HG03432 (cell line): ENCODE data around the gene HEBP1.

Experiments used
- ATAC-seq: cut with Tn5 transposase; IDR thresholded peaks from one replicate; pipeline ENCODE4 v1.9.1; 2021; ENCODE audit warnings: mild to moderate bottlenecking, moderate library complexity; ENCODE audit not compliant: unreplicated experiment

Gene HEBP1

GRCh38 chr12:12954878-12955625 is 45.0 kb downstream of the HEBP1 start:
- ATAC-seq, result no peak

DNA sequence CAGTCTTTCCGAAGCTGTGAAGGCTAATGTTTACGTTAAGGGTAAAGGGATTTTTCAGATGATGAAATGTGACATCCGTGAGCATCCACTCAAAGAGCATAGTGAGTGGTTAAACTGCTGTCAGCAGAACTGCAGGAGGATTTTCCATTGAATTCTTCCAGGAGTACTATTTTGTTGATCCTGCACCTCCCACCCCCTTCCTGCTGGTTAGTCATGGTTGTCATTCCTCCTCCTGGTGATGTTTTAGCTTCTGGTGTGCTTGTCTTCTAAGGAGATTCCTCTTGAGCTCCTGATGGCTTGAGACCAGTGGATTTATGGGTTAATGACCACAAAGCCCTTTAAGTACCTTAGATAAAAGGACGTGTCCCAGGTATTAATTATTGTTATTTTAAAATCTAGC is 45.7 kb downstream of the HEBP1 start:
- ATAC-seq, result no peak

DNA sequence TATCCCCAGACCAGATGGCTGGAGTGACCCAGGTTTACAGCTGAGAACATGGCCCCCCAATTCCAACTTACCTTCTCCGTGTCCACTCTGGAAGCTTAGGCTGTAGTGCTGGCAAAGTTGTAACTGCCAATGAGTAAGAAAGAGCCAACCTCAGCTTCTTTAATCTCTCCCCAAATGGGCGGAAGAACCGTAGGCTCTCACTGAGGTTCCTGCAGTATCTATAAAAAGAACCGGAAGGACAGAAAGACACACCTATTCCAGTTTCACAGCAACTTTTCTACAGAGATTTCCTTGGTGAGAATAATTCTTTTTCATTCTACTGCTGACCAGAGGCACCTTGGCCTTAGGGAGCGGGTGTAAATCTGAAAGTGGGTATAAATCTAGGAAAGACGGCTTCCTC is 48.0 kb downstream of the HEBP1 start, which contains the start of gene GPRC5D:
Gene GPRC5D (minus strand): TSS at position 135 of the 400 bp plus-strand sequence. CDS start 1,786 bp downstream, outside the sequence.
- no peak for ATAC-seq

- no peak for ATAC-seq
Measured at GRCh38 chr12:12951504-12951903, 48.6 kb downstream of the HEBP1 start.

- no peak for ATAC-seq
Measured at GRCh38 chr12:12947902-12948301, 52.2 kb downstream of the HEBP1 start.

- no peak for ATAC-seq
Measured at GRCh38 chr12:12946686-12947355, 53.2 kb downstream of the HEBP1 start.

- ATAC-seq, result no peak
Measured at GRCh38 chr12:12945591-12945990, 54.5 kb downstream of the HEBP1 start.

DNA sequence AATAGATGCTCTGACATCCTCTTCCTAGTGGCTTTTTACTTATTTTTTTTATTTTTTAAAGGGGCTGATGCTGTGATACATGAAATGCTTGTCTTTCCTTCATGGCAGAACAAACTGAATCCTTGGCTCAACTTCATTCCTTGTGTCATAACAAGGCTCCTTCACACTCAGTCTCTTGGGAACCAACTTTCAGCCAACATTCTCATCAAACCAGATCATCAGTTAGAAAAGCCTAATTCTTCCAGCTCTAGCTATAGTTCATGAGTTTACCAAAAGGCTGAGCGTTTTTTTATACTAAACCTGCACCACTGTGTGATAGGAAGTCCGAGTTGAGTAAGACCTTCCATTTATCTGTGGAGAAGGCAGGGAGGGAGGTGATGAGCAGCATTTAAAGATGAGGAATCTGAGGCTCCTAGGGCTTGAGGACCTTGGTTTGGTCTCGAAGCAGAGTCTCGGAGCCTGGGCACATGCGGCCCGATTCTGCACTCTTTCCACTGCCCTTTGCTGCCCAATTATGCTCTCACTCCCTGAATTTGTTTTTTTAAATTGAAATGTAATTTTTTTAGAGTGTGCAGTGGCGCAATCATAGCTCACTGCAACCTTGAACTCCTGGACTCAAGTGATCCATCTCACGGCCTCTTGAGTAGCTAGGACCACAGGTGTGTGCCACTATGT is 56.3 kb downstream of the HEBP1 start:
- ATAC-seq, result no peak

- no peak for ATAC-seq
Measured at GRCh38 chr12:12941450-12942350, 58.4 kb downstream of the HEBP1 start.

DNA sequence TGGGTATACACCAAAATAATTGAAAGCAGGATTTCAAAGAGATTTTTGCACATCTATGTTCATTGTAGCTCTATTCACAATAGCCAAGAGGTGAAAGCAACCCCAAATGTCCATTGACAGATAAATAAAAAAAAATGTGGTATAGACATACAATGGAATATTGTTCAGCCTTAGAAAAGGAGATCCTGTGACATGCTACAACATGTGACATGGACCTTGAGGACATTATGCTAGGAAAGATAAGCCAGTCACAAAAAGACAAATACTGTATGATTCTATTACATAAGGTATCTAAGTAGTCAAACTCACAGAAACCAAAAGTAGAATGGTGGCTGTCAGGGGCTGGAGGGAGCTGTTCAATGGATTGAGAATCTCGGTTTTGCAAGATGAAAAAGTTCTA is 60.2 kb downstream of the HEBP1 start:
- ATAC-seq, result no peak

GRCh38 chr12:12938541-12938940 is 61.5 kb downstream of the HEBP1 start:
- no peak for ATAC-seq

DNA sequence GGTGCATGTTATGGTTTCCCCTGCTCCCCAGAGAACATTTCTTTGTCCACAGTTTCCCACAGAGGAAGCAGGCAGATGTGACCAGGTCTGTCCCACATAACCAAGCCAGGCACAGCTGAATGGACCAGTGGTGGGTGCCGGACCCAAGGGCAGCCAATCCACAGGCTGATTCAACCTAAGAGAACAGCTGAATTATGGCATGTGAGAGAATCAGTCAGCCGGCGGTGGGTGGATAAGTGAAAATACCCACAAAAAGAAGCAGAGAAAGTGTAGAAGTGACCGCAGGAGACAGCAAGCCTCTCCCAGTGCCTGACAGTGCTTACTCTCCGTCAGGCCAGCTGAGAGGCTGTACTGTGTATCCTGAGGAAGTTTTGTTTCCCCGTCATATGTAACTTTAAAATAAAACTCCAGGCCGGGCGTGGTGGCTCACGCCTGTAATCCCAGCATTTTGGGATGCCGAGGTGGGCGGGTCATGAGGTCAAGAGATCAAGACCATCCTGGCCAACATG is 63.0 kb downstream of the HEBP1 start:
- no peak for ATAC-seq

GRCh38 chr12:12934556-12934955 is 65.5 kb downstream of the HEBP1 start:
- no peak for ATAC-seq

GRCh38 chr12:12933742-12934141 is 66.3 kb downstream of the HEBP1 start:
- no peak for ATAC-seq

DNA sequence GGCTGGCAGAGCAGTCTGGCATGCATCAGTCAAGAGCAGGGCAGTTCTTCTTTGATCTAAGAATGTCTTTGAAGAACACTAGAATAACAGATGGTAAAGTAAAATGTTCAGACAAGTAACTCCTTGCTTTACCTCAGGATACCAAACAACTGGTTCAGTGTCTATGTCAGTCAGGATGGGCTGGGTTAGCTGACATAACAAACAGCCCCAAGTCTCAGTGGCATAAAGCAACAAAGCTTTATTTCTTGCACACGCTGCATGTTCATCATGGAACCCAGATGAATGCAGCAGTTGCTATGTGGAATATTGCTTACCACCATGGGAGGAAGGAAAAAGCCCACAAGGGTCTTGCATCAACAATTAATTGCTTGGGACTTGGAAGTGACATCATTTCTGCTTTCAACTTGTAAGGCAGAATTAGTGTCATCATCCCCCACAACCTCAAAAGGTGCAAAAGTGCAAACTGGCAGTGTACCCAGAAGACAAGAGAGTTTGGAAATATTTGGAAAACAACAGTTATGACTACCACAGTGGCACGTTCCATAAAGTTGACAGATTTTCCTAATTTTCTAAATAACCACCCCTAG is 69.3 kb downstream of the HEBP1 start:
- no peak for ATAC-seq

- no peak for ATAC-seq
Measured at GRCh38 chr12:12929696-12930095, 70.4 kb downstream of the HEBP1 start.

- no peak for ATAC-seq
Measured at GRCh38 chr12:12927211-12928079, 72.6 kb downstream of the HEBP1 start.

- ATAC-seq, result no peak
Measured at GRCh38 chr12:12926571-12927071, 73.4 kb downstream of the HEBP1 start.

DNA sequence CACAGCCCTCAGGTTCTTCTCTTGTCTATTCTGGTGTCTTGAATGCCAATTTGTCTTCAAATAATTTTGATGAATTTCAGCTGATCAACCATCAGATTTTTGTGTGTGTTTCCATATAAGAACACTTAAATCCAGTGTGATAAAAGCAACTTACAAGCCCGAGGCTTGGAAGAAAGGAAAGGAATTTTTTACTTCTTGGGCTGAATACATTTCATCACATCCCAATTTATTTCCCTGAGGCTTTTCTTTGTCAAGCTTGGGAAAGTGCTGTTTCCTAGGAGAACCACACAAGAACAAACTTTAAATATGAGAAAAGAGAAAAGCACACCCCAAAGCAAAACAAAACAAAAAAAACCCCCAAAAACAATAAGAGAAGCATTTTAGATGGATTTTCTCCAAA is 74.7 kb downstream of the HEBP1 start:
- ATAC-seq, result no peak
